ENCODE data around the gene SYCP1. TPM values are rescaled to one million over a fixed set of nuclear protein-coding genes. Genes with fewer than 3 reads are reported as not detected.

Gene SYCP1
- total and polyA plus RNA-seq, 2 of the 13 experiments (the other 11 are each of a cell fraction or from before 2014, with no cell fraction given), result not detected

DNA sequence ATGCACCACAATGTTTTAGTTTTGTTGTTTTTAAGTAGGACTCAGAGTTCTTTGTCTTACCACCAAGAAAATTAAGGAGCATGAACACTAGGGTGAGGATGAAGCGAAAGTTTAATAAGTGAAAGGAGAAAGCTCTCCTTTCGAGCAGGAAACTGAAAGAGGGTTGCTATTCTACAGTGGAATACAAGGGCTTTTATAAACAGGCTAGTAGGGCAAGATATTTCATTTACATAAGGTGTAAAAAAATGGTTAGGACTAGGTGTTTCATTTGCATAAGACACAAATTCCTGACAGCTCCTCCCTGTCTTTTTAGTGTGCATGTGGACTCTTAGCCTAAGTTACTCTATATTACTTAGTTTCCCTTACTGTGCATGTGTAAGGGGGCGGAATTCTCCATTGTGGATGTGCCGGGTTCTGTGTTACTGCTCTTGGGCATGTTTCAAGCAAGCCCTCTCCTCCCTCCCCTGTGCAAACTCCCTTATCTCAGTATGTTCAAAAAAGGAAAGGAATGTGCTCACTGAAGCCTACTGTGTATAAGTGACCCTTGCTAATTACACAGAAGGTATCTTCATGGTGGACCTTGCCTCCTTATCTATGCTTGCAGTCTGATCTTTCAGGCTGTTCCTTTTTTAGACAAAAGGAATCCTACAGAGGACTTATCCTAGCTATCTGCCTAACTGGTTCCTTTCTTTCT is 182.3 kb downstream of the SYCP1 start (continued):
- TF ChIP-seq, protein P1, sequence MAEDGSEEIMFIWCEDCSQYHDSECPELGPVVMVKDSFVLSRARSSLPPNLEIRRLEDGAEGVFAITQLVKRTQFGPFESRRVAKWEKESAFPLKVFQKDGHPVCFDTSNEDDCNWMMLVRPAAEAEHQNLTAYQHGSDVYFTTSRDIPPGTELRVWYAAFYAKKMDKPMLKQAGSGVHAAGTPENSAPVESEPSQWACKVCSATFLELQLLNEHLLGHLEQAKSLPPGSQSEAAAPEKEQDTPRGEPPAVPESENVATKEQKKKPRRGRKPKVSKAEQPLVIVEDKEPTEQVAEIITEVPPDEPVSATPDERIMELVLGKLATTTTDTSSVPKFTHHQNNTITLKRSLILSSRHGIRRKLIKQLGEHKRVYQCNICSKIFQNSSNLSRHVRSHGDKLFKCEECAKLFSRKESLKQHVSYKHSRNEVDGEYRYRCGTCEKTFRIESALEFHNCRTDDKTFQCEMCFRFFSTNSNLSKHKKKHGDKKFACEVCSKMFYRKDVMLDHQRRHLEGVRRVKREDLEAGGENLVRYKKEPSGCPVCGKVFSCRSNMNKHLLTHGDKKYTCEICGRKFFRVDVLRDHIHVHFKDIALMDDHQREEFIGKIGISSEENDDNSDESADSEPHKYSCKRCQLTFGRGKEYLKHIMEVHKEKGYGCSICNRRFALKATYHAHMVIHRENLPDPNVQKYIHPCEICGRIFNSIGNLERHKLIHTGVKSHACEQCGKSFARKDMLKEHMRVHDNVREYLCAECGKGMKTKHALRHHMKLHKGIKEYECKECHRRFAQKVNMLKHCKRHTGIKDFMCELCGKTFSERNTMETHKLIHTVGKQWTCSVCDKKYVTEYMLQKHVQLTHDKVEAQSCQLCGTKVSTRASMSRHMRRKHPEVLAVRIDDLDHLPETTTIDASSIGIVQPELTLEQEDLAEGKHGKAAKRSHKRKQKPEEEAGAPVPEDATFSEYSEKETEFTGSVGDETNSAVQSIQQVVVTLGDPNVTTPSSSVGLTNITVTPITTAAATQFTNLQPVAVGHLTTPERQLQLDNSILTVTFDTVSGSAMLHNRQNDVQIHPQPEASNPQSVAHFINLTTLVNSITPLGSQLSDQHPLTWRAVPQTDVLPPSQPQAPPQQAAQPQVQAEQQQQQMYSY (CRISPR knock-in tag; IDR thresholded peaks at IDR 0.05), result no peak
- TF ChIP-seq HDAC1 (CRISPR knock-in tag; IDR thresholded peaks at IDR 0.05), result no peak
- TF ChIP-seq MYNN (CRISPR knock-in tag; IDR thresholded peaks at IDR 0.05; ENCODE audit: low read depth), result no peak
- TF ChIP-seq DPF2 (CRISPR knock-in tag; IDR thresholded peaks at IDR 0.05; ENCODE audit: borderline replicate concordance, low read depth), result peak; percentile 34; the same call in 1 of the 2 replicates
- no peak for TF ChIP-seq FOXK1 (CRISPR knock-in tag; IDR thresholded peaks at IDR 0.05; ENCODE audit: borderline replicate concordance, low read depth)
- TF ChIP-seq, protein P2, sequence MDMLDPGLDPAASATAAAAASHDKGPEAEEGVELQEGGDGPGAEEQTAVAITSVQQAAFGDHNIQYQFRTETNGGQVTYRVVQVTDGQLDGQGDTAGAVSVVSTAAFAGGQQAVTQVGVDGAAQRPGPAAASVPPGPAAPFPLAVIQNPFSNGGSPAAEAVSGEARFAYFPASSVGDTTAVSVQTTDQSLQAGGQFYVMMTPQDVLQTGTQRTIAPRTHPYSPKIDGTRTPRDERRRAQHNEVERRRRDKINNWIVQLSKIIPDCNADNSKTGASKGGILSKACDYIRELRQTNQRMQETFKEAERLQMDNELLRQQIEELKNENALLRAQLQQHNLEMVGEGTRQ (IDR thresholded peaks at IDR 0.05; ENCODE audit: low read depth, low read length), result no peak
- TF ChIP-seq, protein P2 (CRISPR knock-in tag; IDR thresholded peaks at IDR 0.05; ENCODE audit: borderline replicate concordance), result peak; percentile 45; the same call in 1 of the 2 replicates
- peak; percentile 8 for TF ChIP-seq ASH2L (IDR thresholded peaks at IDR 0.05; ENCODE audit: insufficient read length, low read depth, low read length)
- TF ChIP-seq, protein P3, sequence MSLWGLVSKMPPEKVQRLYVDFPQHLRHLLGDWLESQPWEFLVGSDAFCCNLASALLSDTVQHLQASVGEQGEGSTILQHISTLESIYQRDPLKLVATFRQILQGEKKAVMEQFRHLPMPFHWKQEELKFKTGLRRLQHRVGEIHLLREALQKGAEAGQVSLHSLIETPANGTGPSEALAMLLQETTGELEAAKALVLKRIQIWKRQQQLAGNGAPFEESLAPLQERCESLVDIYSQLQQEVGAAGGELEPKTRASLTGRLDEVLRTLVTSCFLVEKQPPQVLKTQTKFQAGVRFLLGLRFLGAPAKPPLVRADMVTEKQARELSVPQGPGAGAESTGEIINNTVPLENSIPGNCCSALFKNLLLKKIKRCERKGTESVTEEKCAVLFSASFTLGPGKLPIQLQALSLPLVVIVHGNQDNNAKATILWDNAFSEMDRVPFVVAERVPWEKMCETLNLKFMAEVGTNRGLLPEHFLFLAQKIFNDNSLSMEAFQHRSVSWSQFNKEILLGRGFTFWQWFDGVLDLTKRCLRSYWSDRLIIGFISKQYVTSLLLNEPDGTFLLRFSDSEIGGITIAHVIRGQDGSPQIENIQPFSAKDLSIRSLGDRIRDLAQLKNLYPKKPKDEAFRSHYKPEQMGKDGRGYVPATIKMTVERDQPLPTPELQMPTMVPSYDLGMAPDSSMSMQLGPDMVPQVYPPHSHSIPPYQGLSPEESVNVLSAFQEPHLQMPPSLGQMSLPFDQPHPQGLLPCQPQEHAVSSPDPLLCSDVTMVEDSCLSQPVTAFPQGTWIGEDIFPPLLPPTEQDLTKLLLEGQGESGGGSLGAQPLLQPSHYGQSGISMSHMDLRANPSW (CRISPR knock-in tag; IDR thresholded peaks at IDR 0.05; ENCODE audit: borderline replicate concordance), result no peak
- TF ChIP-seq IKZF1 (IDR thresholded peaks at IDR 0.05), result no peak
- TF ChIP-seq ZSCAN30 (CRISPR knock-in tag; IDR thresholded peaks at IDR 0.05), result no peak
- no peak for TF ChIP-seq HMG20A (CRISPR knock-in tag; IDR thresholded peaks at IDR 0.05; ENCODE audit: borderline replicate concordance)
- no peak for TF ChIP-seq FOSL1 (CRISPR knock-in tag; IDR thresholded peaks at IDR 0.05; ENCODE audit: borderline replicate concordance)
- TF ChIP-seq ZNF850 (CRISPR knock-in tag; conservative IDR thresholded peaks at IDR 0.05), result no peak
- no peak for TF ChIP-seq NRL (CRISPR knock-in tag; IDR thresholded peaks at IDR 0.05; ENCODE audit: borderline replicate concordance)
- TF ChIP-seq ZNF256 (CRISPR knock-in tag; conservative IDR thresholded peaks at IDR 0.05), result no peak
- TF ChIP-seq SRSF1 (optimal IDR thresholded peaks at IDR 0.05; ENCODE audit: low read depth, low read length), result no peak
- TF ChIP-seq, protein P4, sequence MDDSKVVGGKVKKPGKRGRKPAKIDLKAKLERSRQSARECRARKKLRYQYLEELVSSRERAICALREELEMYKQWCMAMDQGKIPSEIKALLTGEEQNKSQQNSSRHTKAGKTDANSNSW (CRISPR knock-in tag; IDR thresholded peaks at IDR 0.05; ENCODE audit: borderline replicate concordance), result no peak
- no peak for TF ChIP-seq GABPA (IDR thresholded peaks at IDR 0.05; ENCODE audit: low read depth, low read length)
- TF ChIP-seq GABPA (CRISPR knock-in tag; IDR thresholded peaks at IDR 0.05; ENCODE audit: low read depth), result no peak
- TF ChIP-seq ISL2 (CRISPR knock-in tag; IDR thresholded peaks at IDR 0.05), result peak; percentile 60; the same call in 1 of the 2 replicates
- TF ChIP-seq SP140L (CRISPR knock-in tag; IDR thresholded peaks at IDR 0.05; ENCODE audit: borderline replicate concordance), result no peak
